Measurements from ENCODE around the gene PTPRM. TPM values are rescaled to one million over a fixed set of nuclear protein-coding genes. Genes with fewer than 3 reads are reported as not detected.

The PTPRM gene
- total and polyA plus RNA-seq, 2 of the 4 experiments (the other 2 are of a cell fraction) = 28.3 to 51.2 TPM

DNA sequence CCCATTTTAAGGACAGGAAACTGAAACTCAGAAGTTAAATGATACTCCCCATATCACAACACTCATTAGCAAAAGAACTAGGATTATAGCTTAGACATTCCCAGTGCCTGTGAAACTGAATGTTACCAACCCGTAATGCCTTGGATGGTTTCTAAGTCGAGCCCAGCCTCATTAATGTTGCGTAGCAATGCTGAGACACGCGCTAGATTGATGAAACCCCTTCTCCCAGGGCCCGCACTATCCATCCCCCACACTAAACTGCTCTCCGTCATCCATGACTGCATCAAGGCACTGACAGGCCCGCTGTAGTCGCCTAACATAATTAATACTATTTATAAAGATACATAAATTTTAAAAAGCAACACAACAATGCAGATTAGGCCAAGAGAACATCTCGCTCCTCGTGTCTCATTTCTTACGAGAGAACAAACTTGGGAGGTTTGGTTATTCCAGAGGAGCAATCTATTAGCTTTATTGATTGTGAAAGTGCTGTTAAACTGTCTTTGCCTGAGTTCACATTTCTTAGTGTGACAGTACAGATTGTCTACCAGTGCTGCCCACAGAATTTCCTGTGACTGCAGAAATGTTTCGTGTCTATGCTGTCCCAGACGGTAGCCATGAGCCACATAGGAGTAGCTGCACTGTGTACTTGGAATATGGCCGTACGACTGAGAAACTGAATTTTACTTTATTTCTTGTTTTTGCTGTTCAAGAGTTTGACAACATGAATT is 729.9 kb downstream of the PTPRM start:
- H4K91ac ChIP-seq (ENCODE audit: insufficient read depth, low read depth, low read length) = no peak overlapping the region
- no peak for ATAC-seq (ENCODE audit: low read depth)
- no peak overlapping the region for H3K4me3 ChIP-seq (ENCODE audit: insufficient read depth, low read depth, low read length)
- H3K4ac ChIP-seq (ENCODE audit: low read depth, low read length) = no peak overlapping the region
- DNase-seq = no peak
- H3K36me3 ChIP-seq (ENCODE audit: control insufficient read depth, insufficient read depth, low read length) = peaks cover 6% of the 10 kb centered on the region
- POLR2A ChIA-PET (ENCODE audit: unreplicated experiment) = no interaction called here
- dilution Hi-C loops (cut with HindIII; ENCODE audit: low sequenced_read_pairs, unreplicated experiment) = no loop called here
- H2AFZ ChIP-seq (replicated peaks; ENCODE audit: low read length, poor library complexity) = no peak overlapping the region
- no peak for TF ChIP-seq MXI1 (IDR thresholded peaks at IDR 0.05; ENCODE audit: borderline replicate concordance, low read depth, low read length)
- no peak for TF ChIP-seq FOS (IDR thresholded peaks at IDR 0.05; ENCODE audit: low read depth, low read length)
- TF ChIP-seq RAD21 (IDR thresholded peaks at IDR 0.05; ENCODE audit: low read length) = no peak
- TF ChIP-seq MAZ (IDR thresholded peaks at IDR 0.05; ENCODE audit: borderline replicate concordance, low read depth, low read length) = no peak
- no peak for TF ChIP-seq RFX5 (IDR thresholded peaks at IDR 0.05; ENCODE audit: low read depth, low read length)
- no peak for TF ChIP-seq SMC3 (IDR thresholded peaks at IDR 0.05; ENCODE audit: low read depth, low read length)
- TF ChIP-seq, protein P1, sequence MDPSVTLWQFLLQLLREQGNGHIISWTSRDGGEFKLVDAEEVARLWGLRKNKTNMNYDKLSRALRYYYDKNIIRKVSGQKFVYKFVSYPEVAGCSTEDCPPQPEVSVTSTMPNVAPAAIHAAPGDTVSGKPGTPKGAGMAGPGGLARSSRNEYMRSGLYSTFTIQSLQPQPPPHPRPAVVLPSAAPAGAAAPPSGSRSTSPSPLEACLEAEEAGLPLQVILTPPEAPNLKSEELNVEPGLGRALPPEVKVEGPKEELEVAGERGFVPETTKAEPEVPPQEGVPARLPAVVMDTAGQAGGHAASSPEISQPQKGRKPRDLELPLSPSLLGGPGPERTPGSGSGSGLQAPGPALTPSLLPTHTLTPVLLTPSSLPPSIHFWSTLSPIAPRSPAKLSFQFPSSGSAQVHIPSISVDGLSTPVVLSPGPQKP (IDR thresholded peaks at IDR 0.05; ENCODE audit: borderline replicate concordance, low read depth, low read length) = no peak
- TF ChIP-seq CHD1 (IDR thresholded peaks at IDR 0.05; ENCODE audit: low read depth, low read length) = no peak
- no peak for TF ChIP-seq RCOR1 (IDR thresholded peaks at IDR 0.05; ENCODE audit: insufficient replicate concordance, low read length)
- TF ChIP-seq NFE2L2 (IDR thresholded peaks at IDR 0.05; ENCODE audit: low read depth, low read length) = no peak
- TF ChIP-seq, protein P2, sequence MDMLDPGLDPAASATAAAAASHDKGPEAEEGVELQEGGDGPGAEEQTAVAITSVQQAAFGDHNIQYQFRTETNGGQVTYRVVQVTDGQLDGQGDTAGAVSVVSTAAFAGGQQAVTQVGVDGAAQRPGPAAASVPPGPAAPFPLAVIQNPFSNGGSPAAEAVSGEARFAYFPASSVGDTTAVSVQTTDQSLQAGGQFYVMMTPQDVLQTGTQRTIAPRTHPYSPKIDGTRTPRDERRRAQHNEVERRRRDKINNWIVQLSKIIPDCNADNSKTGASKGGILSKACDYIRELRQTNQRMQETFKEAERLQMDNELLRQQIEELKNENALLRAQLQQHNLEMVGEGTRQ (IDR thresholded peaks at IDR 0.05; ENCODE audit: low read depth, low read length) = no peak
- no peak for TF ChIP-seq POLR2A (IDR thresholded peaks at IDR 0.05; ENCODE audit: low read depth, low read length)
- TF ChIP-seq CEBPB (IDR thresholded peaks at IDR 0.05; ENCODE audit: low read depth, low read length) = no peak
- no peak for TF ChIP-seq MAFK (IDR thresholded peaks at IDR 0.05; ENCODE audit: low read depth, low read length)
- TF ChIP-seq, protein P3, sequence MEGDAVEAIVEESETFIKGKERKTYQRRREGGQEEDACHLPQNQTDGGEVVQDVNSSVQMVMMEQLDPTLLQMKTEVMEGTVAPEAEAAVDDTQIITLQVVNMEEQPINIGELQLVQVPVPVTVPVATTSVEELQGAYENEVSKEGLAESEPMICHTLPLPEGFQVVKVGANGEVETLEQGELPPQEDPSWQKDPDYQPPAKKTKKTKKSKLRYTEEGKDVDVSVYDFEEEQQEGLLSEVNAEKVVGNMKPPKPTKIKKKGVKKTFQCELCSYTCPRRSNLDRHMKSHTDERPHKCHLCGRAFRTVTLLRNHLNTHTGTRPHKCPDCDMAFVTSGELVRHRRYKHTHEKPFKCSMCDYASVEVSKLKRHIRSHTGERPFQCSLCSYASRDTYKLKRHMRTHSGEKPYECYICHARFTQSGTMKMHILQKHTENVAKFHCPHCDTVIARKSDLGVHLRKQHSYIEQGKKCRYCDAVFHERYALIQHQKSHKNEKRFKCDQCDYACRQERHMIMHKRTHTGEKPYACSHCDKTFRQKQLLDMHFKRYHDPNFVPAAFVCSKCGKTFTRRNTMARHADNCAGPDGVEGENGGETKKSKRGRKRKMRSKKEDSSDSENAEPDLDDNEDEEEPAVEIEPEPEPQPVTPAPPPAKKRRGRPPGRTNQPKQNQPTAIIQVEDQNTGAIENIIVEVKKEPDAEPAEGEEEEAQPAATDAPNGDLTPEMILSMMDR (conservative IDR thresholded peaks at IDR 0.05; ENCODE audit: low read depth, low read length) = no peak
- TF ChIP-seq BHLHE40 (IDR thresholded peaks at IDR 0.05; ENCODE audit: low read depth, low read length) = no peak
- no peaks in the 10 kb centered on the region for H3K9me3 ChIP-seq (ENCODE audit: control insufficient read depth, insufficient read depth, low read length)
- no peaks in the 10 kb centered on the region for H3K79me1 ChIP-seq (ENCODE audit: low read depth in 1 of 2, low read length in 2 of 2)
- no peak overlapping the region for H2BK15ac ChIP-seq (ENCODE audit: low read depth, low read length)
- no peak overlapping the region for H3K56ac ChIP-seq (ENCODE audit: extremely low read depth, insufficient read depth, low read length)
- no peak overlapping the region for H3K4me2 ChIP-seq (ENCODE audit: low read depth, low read length)
- no peak overlapping the region for H3K9ac ChIP-seq (ENCODE audit: low read depth, low read length)
- in situ Hi-C loops (cut with MboI; ENCODE audit: low sequenced_read_pairs) = no loop called here
- no peak overlapping the region for H3K27ac ChIP-seq (ENCODE audit: insufficient read depth, low read length)
- H2BK120ac ChIP-seq (ENCODE audit: low read depth, low read length) = no peak overlapping the region
- 87% methylated on average over 3 of the region's 16 CpGs; no CpG with 5 or more reads in 1 of the 2 experiments for WGBS, 2 experiments (ENCODE audit: extremely low coverage in 2 of 2, insufficient read length in 1 of 2)
- no peak overlapping the region for H4K5ac ChIP-seq (ENCODE audit: low read depth, low read length)
- H3K9me1 ChIP-seq (ENCODE audit: insufficient read depth, low read length) = peaks cover 6% of the 10 kb centered on the region; the same call in 1 of the 2 replicates
- no peak overlapping the region for H2AK9ac ChIP-seq (replicated peaks; ENCODE audit: low read depth, low read length, poor library complexity)
- no peak overlapping the region for H2BK20ac ChIP-seq (ENCODE audit: low read depth, low read length)
- no peak overlapping the region for H3K23ac ChIP-seq (ENCODE audit: low read depth, low read length)
- no peak overlapping the region for H2BK5ac ChIP-seq (ENCODE audit: low read depth, low read length, poor library complexity, severe bottlenecking)
- no peak overlapping the region for H3K18ac ChIP-seq (ENCODE audit: low read depth, low read length)
- H3K4me1 ChIP-seq (ENCODE audit: control insufficient read depth, insufficient read depth, low read length) = peaks cover 4% of the 10 kb centered on the region
- CTCF ChIA-PET = interaction anchor here (0.9 kb wide), 1 partner anchor 11 kb away, joined by 3 read pairs; no protein-coding TSS in a partner anchor
- no peaks in the 10 kb centered on the region for H3K27me3 ChIP-seq (ENCODE audit: control insufficient read depth, insufficient read depth, low read length)
- H2AK5ac ChIP-seq (ENCODE audit: low read depth, low read length) = no peak overlapping the region
- intact Hi-C loops (cut with micrococcal nuclease) = no loop called here
- no peaks in the 10 kb centered on the region for H4K20me1 ChIP-seq (ENCODE audit: insufficient read depth, low read length)
- no TSS peak for BruUV-seq (replicated peaks)
- no peak overlapping the region for H4K8ac ChIP-seq (ENCODE audit: low read depth in 2 of 2, low read length in 2 of 2)
- no peak overlapping the region for H3K14ac ChIP-seq (replicated peaks; ENCODE audit: low read depth, low read length)
